GM18870 (cell line): ENCODE data around the gene SMURF2.
"Not testable (repeated sequence)": the region's sequence is repeated elsewhere in the genome, so short reads cannot be mapped to it uniquely, and the experiment has no call there.

Experiments
- ATAC-seq: cut with Tn5 transposase; IDR thresholded peaks from one replicate; pipeline ENCODE4 v1.9.1; 2021; ENCODE audit warnings: moderate library complexity; ENCODE audit not compliant: unreplicated experiment

The SMURF2 gene

GRCh38 chr17:64632606-64633005, 29.5 kb downstream of the SMURF2 start:
- ATAC-seq: no peak

- ATAC-seq: no peak
Observed at GRCh38 chr17:64632194-64632593, 29.9 kb downstream of the SMURF2 start.

GRCh38 chr17:64630309-64631223, 31.5 kb downstream of the SMURF2 start:
- no peak for ATAC-seq

DNA sequence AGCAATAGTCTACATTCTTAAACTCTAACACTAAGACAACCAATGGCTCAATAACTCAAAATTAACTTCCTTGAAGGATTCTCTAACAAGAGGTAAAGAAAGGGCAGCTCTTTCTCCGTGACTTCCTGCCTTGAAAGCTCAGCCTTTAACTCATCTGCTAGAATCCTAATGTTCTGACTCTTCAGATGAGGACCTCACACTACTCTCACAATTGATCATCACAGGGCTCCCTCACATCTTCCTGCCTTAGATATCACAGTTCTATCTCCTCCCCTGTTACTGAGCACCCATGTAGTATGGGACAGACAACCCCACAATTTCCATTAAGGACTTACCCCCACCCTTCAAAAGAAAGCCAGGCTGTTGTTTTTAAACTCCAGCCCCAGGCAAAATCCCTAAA, 33.5 kb downstream of the SMURF2 start:
- ATAC-seq: peak; percentile 57

DNA sequence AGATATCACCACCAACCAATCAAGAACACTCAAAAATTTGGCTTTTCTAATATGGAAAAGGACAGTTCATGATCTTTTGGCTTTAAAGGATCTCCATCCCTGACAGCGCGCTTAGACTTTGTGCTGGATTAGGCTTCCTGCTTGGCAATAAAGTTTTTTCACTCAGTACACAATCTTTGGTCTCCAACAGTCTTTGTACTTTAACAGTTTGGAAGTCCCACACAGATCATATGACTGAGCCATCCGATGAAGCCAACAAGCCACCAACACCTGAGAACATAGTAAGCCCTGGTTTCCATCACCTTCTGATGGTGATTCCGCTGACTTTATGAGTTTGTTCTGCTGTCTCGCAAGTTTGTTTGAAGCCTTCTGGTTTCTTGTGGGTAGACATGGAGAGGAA, 34.3 kb downstream of the SMURF2 start:
- ATAC-seq: no peak

GRCh38 chr17:64626827-64627226, 35.3 kb downstream of the SMURF2 start:
- ATAC-seq: no peak

- ATAC-seq: no peak
Observed at GRCh38 chr17:64625541-64625940, 36.6 kb downstream of the SMURF2 start.

DNA sequence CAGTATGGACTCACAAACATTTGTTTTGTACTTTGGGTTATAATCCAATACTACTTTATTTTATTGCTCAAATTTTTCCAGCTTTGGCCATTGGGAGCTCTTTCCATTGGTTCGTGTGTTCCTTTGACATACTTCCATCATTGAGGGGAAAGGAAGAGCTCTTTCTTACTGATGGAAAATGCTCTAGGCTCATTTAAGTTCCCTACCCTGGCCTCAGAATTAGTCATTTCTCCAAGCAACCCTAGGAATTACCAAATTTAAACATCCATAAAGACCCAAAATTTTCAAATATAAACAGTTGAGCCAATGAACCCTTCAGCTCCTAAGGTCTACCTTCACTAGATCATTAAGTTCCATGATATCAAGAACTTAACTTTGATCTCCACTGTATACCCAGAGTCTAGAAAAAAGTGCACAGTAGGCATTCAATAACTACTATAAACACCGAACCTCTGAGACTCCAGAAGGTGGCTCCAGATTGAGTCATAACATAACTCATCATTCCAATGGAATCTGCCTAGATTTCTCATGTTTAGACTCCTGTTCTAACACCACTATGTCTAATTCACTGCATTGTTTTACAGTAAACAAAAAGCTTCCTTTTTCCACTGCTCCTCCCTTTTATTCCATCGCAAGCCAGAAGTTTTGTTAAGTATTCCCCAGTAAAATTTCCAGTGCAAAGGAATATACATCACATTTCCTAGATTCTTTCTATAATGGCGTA, 39.0 kb downstream of the SMURF2 start:
- ATAC-seq: no peak

GRCh38 chr17:64621772-64622171, 40.3 kb downstream of the SMURF2 start:
- no peak for ATAC-seq

DNA sequence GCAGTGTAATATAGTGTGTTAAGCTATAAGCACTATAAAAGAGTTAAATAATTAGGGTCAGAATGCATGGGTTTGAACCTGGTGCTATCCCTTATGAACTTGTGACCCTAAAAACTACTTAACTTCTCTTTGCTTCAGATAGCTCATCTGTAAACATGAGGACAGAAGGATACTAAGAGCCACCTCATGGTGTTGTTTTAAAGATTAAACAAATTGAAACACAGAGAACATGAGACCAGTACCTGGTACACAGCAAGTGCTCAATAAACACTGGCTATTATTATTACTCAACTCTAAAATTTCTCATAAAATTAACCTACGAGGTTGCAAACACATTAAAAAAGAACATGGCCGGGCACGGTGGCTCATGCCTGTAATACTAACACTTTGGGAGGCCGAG, 43.3 kb downstream of the SMURF2 start:
- no peak for ATAC-seq

- ATAC-seq: no peak
Observed at GRCh38 chr17:64617125-64617780, 44.9 kb downstream of the SMURF2 start.

DNA sequence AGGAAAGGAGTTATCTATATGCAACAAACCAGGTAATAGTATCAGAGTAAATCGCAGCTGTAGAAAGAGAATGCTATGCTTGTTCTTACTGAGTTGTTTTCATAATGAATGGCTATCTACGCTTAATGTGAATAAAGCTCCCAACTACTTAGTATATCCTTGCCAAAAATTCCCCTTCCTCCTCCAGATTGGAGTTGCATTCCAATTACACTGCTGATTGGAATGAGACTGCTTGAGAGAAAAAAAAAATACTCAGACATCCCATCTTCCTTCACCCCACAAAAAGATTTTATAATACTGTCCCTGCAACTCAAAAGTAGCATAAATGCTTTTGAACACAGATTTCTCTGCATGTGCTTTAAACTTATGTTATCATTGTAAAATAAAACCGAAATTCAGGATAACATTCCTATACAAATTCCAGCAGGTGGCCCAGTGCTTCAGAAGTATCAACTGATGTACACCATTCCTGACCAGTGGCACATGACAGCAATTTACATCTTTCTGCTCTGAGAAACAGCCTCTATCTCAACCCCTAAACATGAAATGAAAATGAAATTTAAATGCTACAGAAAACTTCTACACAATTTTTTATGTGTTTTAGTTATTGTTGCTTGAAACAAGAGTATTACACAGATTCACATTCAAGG, 47.0 kb downstream of the SMURF2 start:
- ATAC-seq: no peak

GRCh38 chr17:64614266-64615027, 47.7 kb downstream of the SMURF2 start:
- no peak for ATAC-seq

DNA sequence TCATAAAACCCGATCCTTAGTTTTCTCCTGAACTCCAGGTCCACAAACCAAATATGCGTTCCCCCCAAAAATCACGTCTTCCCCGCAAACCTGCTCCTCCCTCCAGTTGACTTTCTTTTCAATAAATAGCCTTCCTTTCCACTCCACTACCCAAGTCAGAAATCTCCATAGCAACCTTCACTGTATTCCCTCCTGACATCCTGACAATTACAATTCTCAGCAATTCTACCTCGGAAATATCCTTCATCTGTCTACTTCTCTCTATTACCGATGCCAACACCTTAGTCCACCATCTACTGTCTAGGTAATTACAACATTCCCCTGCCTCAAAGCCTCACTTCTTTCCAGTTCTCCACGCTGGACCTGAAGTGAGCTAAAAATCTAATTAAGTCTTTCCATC, 50.7 kb downstream of the SMURF2 start:
- ATAC-seq: no peak

- ATAC-seq: not testable (repeated sequence)
Observed at GRCh38 chr17:64610244-64610643, 51.9 kb downstream of the SMURF2 start.

- ATAC-seq: no peak
Observed at GRCh38 chr17:64608571-64608981, 53.5 kb downstream of the SMURF2 start.

GRCh38 chr17:64607862-64608565, 54.1 kb downstream of the SMURF2 start:
- no peak for ATAC-seq

GRCh38 chr17:64604532-64604931, 57.6 kb downstream of the SMURF2 start:
- not testable (repeated sequence) for ATAC-seq

- ATAC-seq: no peak
Observed at GRCh38 chr17:64603987-64604386, 58.1 kb downstream of the SMURF2 start.

- ATAC-seq: no peak
Observed at GRCh38 chr17:64599827-64600226, 62.3 kb downstream of the SMURF2 start.
